H1 (cell line): ENCODE measurements around the gene NMUR1. TPM values are rescaled to one million over a fixed set of nuclear protein-coding genes. Genes with fewer than 3 reads are reported as not detected.

ENCODE experiments used
- CTCF ChIA-PET: fragments of 300-600 bp; sonication (Branson Sonifier 250); formaldehyde crosslinking; loops from one replicate; lab custom pipeline; 2021; ENCODE audit not compliant: partially characterized antibody; lab: Charles Lee
- POLR2A ChIA-PET: fragments of 300-600 bp; sonication (Branson Sonifier 250); formaldehyde crosslinking; loops from one replicate; lab custom pipeline; 2021; ENCODE audit warnings: inconsistent platforms; ENCODE audit not compliant: partially characterized antibody; lab: Charles Lee
- DNase-seq, 2 experiments: peaks; one replicate each; pipeline versions ENCODE4 v3.0.0 to v3.0.0-alpha.2; 2010 to 2022; ENCODE audit warnings: low spot score in 2 of 2, low read depth in 1 of 2, mixed read lengths in 1 of 2
- FAIRE-seq: peaks from 2 replicates; lab custom pipeline; 2011; peaks lifted over from hg19 to GRCh38; lab: Jason Lieb, UNC
- H2AFZ ChIP-seq: 2 replicates; pipeline ENCODE4 v1.8.1; 2012; ENCODE audit warnings: low read length, inconsistent platforms
- H2AK5ac ChIP-seq: 2 replicates; pipeline ENCODE4 v1.6.1; 2013; ENCODE audit warnings: low read depth, low read length
- H2BK120ac ChIP-seq: replicated peaks from 2 replicates; pipeline ENCODE3; 2013; ENCODE audit warnings: low read depth, low read length, inconsistent platforms
- H2BK12ac ChIP-seq: 2 replicates; pipeline ENCODE4 v1.6.1; 2013; ENCODE audit warnings: low read depth, low read length
- H2BK15ac ChIP-seq: 2 replicates; pipeline ENCODE4 v1.6.1; 2013; ENCODE audit warnings: low read length
- H2BK20ac ChIP-seq: 2 replicates; pipeline ENCODE4 v1.6.1; 2013; ENCODE audit warnings: low read length
- H2BK5ac ChIP-seq: 2 replicates; pipeline ENCODE4 v1.6.1; 2013; ENCODE audit warnings: low read depth, low read length
- H3K14ac ChIP-seq: 2 replicates; pipeline ENCODE4 v1.6.1; 2013; ENCODE audit warnings: inconsistent platforms; ENCODE audit not compliant: insufficient read length
- H3K18ac ChIP-seq: 2 replicates; pipeline ENCODE4 v1.6.1; 2013; ENCODE audit warnings: low read length; ENCODE audit errors: extremely low read depth
- H3K23ac ChIP-seq: 2 replicates; pipeline ENCODE4 v1.6.1; 2013; ENCODE audit warnings: inconsistent platforms; ENCODE audit not compliant: insufficient read length
- H3K23me2 ChIP-seq: 2 replicates; pipeline ENCODE4 v1.6.1; 2013; ENCODE audit warnings: low read depth, low read length
- H3K27ac ChIP-seq: 2 replicates; pipeline ENCODE4 v1.6.1; 2011; ENCODE audit warnings: low read depth, low read length, inconsistent platforms
- H3K27me3 ChIP-seq, 4 experiments: replicated peaks in 1 of 4; 1 replicate in 1 of 4; 2 replicates in 3 of 4; pipeline versions ENCODE4 v1.6.1 to v1.8.1; 2011 to 2013; ENCODE audit warnings: low read length in 3 of 4, mild to moderate bottlenecking in 3 of 4, inconsistent platforms in 2 of 4, mixed read lengths in 2 of 4, moderate library complexity in 1 of 4; ENCODE audit not compliant: control insufficient read depth in 3 of 4, insufficient read depth in 3 of 4; ENCODE audit errors: extremely low read depth in 1 of 4
- H3K36me3 ChIP-seq, 4 experiments: 2 replicates each; pipeline versions ENCODE4 v1.6.1 to v1.8.1; 2011 to 2013; ENCODE audit warnings: mild to moderate bottlenecking in 4 of 4, low read length in 3 of 4, moderate library complexity in 2 of 4, control low read depth in 1 of 4, inconsistent platforms in 1 of 4; ENCODE audit not compliant: insufficient read depth in 4 of 4, control insufficient read depth in 2 of 4
- H3K4ac ChIP-seq: replicated peaks from 2 replicates; pipeline ENCODE3; 2013; ENCODE audit warnings: low read length, low read depth, mixed read lengths, inconsistent platforms; ENCODE audit not compliant: insufficient read length
- H3K4me1 ChIP-seq, 4 experiments: replicated peaks in 1 of 4; 1 replicate in 1 of 4; 2 replicates in 3 of 4; pipeline versions ENCODE4 v1.6.1 to v1.8.1; 2011 to 2013; ENCODE audit warnings: low read length in 3 of 4, inconsistent platforms in 2 of 4, mixed read lengths in 1 of 4; ENCODE audit not compliant: insufficient read depth in 4 of 4, control insufficient read depth in 3 of 4
- H3K4me2 ChIP-seq, 2 experiments: 2 replicates each; pipeline versions ENCODE4 v1.6.1 to v1.8.1; 2011 to 2013; ENCODE audit warnings: low read depth in 2 of 2, low read length in 2 of 2, control low read depth in 1 of 2, inconsistent platforms in 1 of 2, mild to moderate bottlenecking in 1 of 2; ENCODE audit not compliant: insufficient read depth in 1 of 2
- H3K4me3 ChIP-seq, 4 experiments: fragments of 200-600, 300-600 bp in 1 of 4; sonication (generic), shearing (Covaris generic), sonication (Bioruptor Twin) in 1 of 4; 2 replicates each; pipeline versions ENCODE4 v1.5.1 to v1.8.1; 2011 to 2016; ENCODE audit warnings: low read length in 4 of 4, low read depth in 3 of 4, control low read depth in 2 of 4, inconsistent platforms in 2 of 4, mild to moderate bottlenecking in 2 of 4, mixed read lengths in 1 of 4, moderate library complexity in 1 of 4; ENCODE audit not compliant: insufficient read depth in 2 of 4; ENCODE audit errors: extremely low read depth in 1 of 4
- H3K56ac ChIP-seq: replicated peaks from 2 replicates; pipeline ENCODE3; 2013; ENCODE audit warnings: low read depth, mild to moderate bottlenecking, mixed read lengths, low read length, inconsistent platforms; ENCODE audit not compliant: insufficient read length
- H3K79me1 ChIP-seq: 2 replicates; pipeline ENCODE4 v1.6.1; 2013; ENCODE audit warnings: low read depth, low read length, control low read depth
- H3K79me2 ChIP-seq, 2 experiments: 2 replicates each; pipeline versions ENCODE4 v1.6.1 to v1.8.1; 2012 to 2013; ENCODE audit warnings: low read length in 2 of 2, mild to moderate bottlenecking in 2 of 2, inconsistent platforms in 1 of 2; ENCODE audit not compliant: insufficient read depth in 2 of 2, control insufficient read depth in 1 of 2
- H3K9ac ChIP-seq, 4 experiments: replicated peaks in 1 of 4; 1 replicate in 1 of 4; 2 replicates in 3 of 4; pipeline versions ENCODE4 v1.6.1 to v1.8.1; 2011 to 2013; ENCODE audit warnings: low read depth in 3 of 4, low read length in 3 of 4, control low read depth in 2 of 4, mild to moderate bottlenecking in 2 of 4, moderate library complexity in 2 of 4, inconsistent platforms in 1 of 4; ENCODE audit errors: extremely low read depth in 1 of 4
- H3K9me3 ChIP-seq, 2 experiments: 2 replicates each; pipeline versions ENCODE4 v1.6.1 to v1.8.1; 2012 to 2013; ENCODE audit warnings: mild to moderate bottlenecking in 2 of 2, moderate library complexity in 2 of 2, control low read depth in 1 of 2, inconsistent platforms in 1 of 2, low read depth in 1 of 2, low read length in 1 of 2, mixed read lengths in 1 of 2; ENCODE audit not compliant: insufficient read depth in 2 of 2
- H4K20me1 ChIP-seq, 2 experiments: replicated peaks in 1 of 2; 2 replicates each; pipeline versions ENCODE3 to v1.8.1; 2011 to 2013; ENCODE audit warnings: inconsistent platforms in 2 of 2, low read length in 2 of 2, mild to moderate bottlenecking in 1 of 2; ENCODE audit not compliant: insufficient read depth in 2 of 2, control insufficient read depth in 1 of 2
- H4K5ac ChIP-seq: 2 replicates; pipeline ENCODE4 v1.6.1; 2013; ENCODE audit warnings: low read length, low read depth, mixed read lengths, inconsistent platforms; ENCODE audit not compliant: insufficient read length
- H4K8ac ChIP-seq: 2 replicates; pipeline ENCODE4 v1.8.0; 2013; ENCODE audit warnings: mild to moderate bottlenecking, moderate library complexity, low read length, inconsistent platforms; ENCODE audit not compliant: insufficient read depth; ENCODE audit errors: extremely low read depth
- H4K91ac ChIP-seq: replicated peaks from 2 replicates; pipeline ENCODE3; 2013; ENCODE audit warnings: low read length, mixed read lengths, inconsistent platforms; ENCODE audit not compliant: insufficient read length
- BRCA1 ChIP-seq: IDR thresholded peaks from 2 replicates; pipeline ENCODE4 v1.6.1; 2012; ENCODE audit warnings: low read depth, low read length, improper control_type of control experiment
- TAF7 ChIP-seq: optimal IDR thresholded peaks from 2 replicates; pipeline ENCODE3; 2011; ENCODE audit warnings: low read depth, mild to moderate bottlenecking, inconsistent platforms, low read length, moderate library complexity, borderline replicate concordance
- WGBS, 2 experiments: shearing (Covaris generic) in 1 of 2; methylation state at CpG; one replicate each; pipeline versions ENCODE4 v1.1.6 to v1.1.7; 2013 to 2015; ENCODE audit warnings: low lambda C conversion rate in 2 of 2, mixed read lengths in 2 of 2, inconsistent platforms in 1 of 2, low coverage in 1 of 2, missing lambda C conversion rate in 1 of 2; ENCODE audit not compliant: insufficient replicate concordance in 2 of 2, insufficient coverage in 1 of 2, insufficient read length in 1 of 2; ENCODE audit errors: extremely low coverage in 1 of 2, missing lambda C conversion rate in 1 of 2; 5-methylcytosine and 5-hydroxymethylcytosine counted together
- polyA plus RNA-seq, 7 experiments: library from polyadenylated mRNA; depleted of rRNA in 3 of 7; stranded (reverse) in 5 of 7; unstranded in 2 of 7; fragments of >200 nt in 5 of 7; fragments of 200-250 nt in 2 of 7; gene quantifications; 1 replicate in 5 of 7; 2 replicates in 1 of 7; 4 replicates in 1 of 7; pipeline versions ENCODE4 v1.2.1 to v1.2.3, GENCODE V29; 2011 to 2013; ENCODE audit warnings: missing spikeins in 2 of 7, mixed read lengths in 2 of 7
- total RNA-seq: library from RNA; stranded (reverse); fragmentation: NEBNext Ultra II Directional; extraction: Animal tissue kit (Norgen Biotek cat#: 25700); gene quantifications from 2 replicates; pipeline ENCODE4 v1.2.1, GENCODE V29; 2021

The NMUR1 gene
- total and polyA plus RNA-seq, 2 of the 8 experiments (the other 6 are each of a cell fraction or from before 2014, with no cell fraction given), result 0.56 to 1.5 TPM

GRCh38 chr2:231503766-231504165 is 26.5 kb downstream of the NMUR1 start:
- no peaks in the 10 kb centered on the region for H3K9me3 ChIP-seq
- no peak overlapping the region for H2BK12ac ChIP-seq
- no peaks in the 10 kb centered on the region for H3K23me2 ChIP-seq
- no peaks in the 10 kb centered on the region for H3K27me3 ChIP-seq
- no peak overlapping the region for H4K5ac ChIP-seq
- no peak overlapping the region for H2AFZ ChIP-seq
- POLR2A ChIA-PET, result interaction anchor here (1.5 to 2.2 kb wide), 2 partner anchors 8 to 39 kb away, joined by 3 to 12 read pairs; partner anchors contain the start of gene NCL
- no peak overlapping the region for H2BK20ac ChIP-seq
- CTCF ChIA-PET, result interaction anchor here (2.0 to 2.8 kb wide), 2 partner anchors 13 to 14 kb away, joined by 13 read pairs; no protein-coding TSS in a partner anchor
- H2BK120ac ChIP-seq, result no peak overlapping the region
- H3K36me3 ChIP-seq, result peaks cover 0 to 24% (median 6%) of the 10 kb centered on the region in 4 experiments; a peak in 4 of 8 replicates
- H3K23ac ChIP-seq, result no peak overlapping the region
- H3K27ac ChIP-seq, result no peak overlapping the region
- TF ChIP-seq TAF7 (no peak), BRCA1 (no peak)
- no peak overlapping the region for H3K4ac ChIP-seq
- H2BK15ac ChIP-seq, result no peak overlapping the region
- no peak overlapping the region for H2AK5ac ChIP-seq
- FAIRE-seq, result no peak
- H3K79me1 ChIP-seq, result no peaks in the 10 kb centered on the region
- H3K9ac ChIP-seq, result no peak overlapping the region
- no peak overlapping the region for H4K91ac ChIP-seq
- no peaks in the 10 kb centered on the region for H4K20me1 ChIP-seq
- H3K56ac ChIP-seq, result no peak overlapping the region
- no peak overlapping the region for H2BK5ac ChIP-seq
- H3K4me2 ChIP-seq, result no peak overlapping the region
- H3K4me1 ChIP-seq, result no peaks in the 10 kb centered on the region
- H3K18ac ChIP-seq, result no peak overlapping the region
- no peak overlapping the region for H4K8ac ChIP-seq
- no peak overlapping the region for H3K4me3 ChIP-seq
- no peaks in the 10 kb centered on the region for H3K79me2 ChIP-seq
- 87% methylated on average over 3 of the region's 3 CpGs; no CpG with 5 or more reads in 1 of the 2 experiments for WGBS, 2 experiments
- H3K14ac ChIP-seq, result no peak overlapping the region
- no peak for DNase-seq
